HepG2 (cell line): ENCODE results near the gene B3GALNT2. TPM values are rescaled to one million over a fixed set of nuclear protein-coding genes. Genes with fewer than 3 reads are reported as not detected.

Experiments used
- FOXP4 ChIP-seq: sonication (generic); formaldehyde crosslinking; IDR thresholded peaks from 2 replicates; pipeline ENCODE4 v1.4.0; 2020; ENCODE audit warnings: missing genetic modification reagents
- KMT2A ChIP-seq: sonication (generic); formaldehyde crosslinking; IDR thresholded peaks from 2 replicates; pipeline ENCODE4 v1.4.0; 2020; ENCODE audit warnings: missing genetic modification reagents
- KMT2B ChIP-seq: IDR thresholded peaks from 2 replicates; pipeline ENCODE4 v1.6.1; 2016; ENCODE audit warnings: missing genetic modification reagents, missing compliant biosample characterization
- MED13 ChIP-seq: sonication (generic); formaldehyde crosslinking; IDR thresholded peaks from 2 replicates; pipeline ENCODE4 v1.5.0; 2020; ENCODE audit warnings: missing genetic modification reagents
- MYC ChIP-seq: sonication (generic); formaldehyde crosslinking; IDR thresholded peaks from 2 replicates; pipeline ENCODE4 v1.9.0; 2021; ENCODE audit warnings: missing genetic modification reagents, borderline replicate concordance
- SNAPC5 ChIP-seq: sonication (generic); formaldehyde crosslinking; IDR thresholded peaks from 2 replicates; pipeline ENCODE4 v1.8.1; 2023; ENCODE audit warnings: mild to moderate bottlenecking, missing genetic modification reagents, borderline replicate concordance
- TAF15 ChIP-seq: fragments of 200-400 bp; formaldehyde crosslinking; IDR thresholded peaks from one replicate; pipeline ENCODE4 v1.6.1; 2018; ENCODE audit warnings: mild to moderate bottlenecking, low read depth, low read length; ENCODE audit not compliant: poor library complexity, severe bottlenecking
- XBP1 ChIP-seq: sonication (generic); formaldehyde crosslinking; IDR thresholded peaks from 2 replicates; pipeline ENCODE4 v1.5.0; 2020; ENCODE audit warnings: missing genetic modification reagents
- ZMYM4 ChIP-seq: sonication (generic); formaldehyde crosslinking; IDR thresholded peaks from 2 replicates; pipeline ENCODE4 v1.8.1; 2023; ENCODE audit warnings: mild to moderate bottlenecking, missing genetic modification reagents
- ZNF142 ChIP-seq: sonication (generic); formaldehyde crosslinking; IDR thresholded peaks from 2 replicates; pipeline ENCODE4 v1.4.0; 2020; ENCODE audit warnings: missing genetic modification reagents
- ZNF275 ChIP-seq: sonication (generic); formaldehyde crosslinking; IDR thresholded peaks from 2 replicates; pipeline ENCODE4 v1.8.0; 2022; ENCODE audit warnings: missing genetic modification reagents, mild to moderate bottlenecking, inconsistent platforms, borderline replicate concordance
- ZNF329 ChIP-seq: sonication (generic); formaldehyde crosslinking; IDR thresholded peaks from 2 replicates; pipeline ENCODE4 v1.9.0; 2021; ENCODE audit warnings: low read depth, mild to moderate bottlenecking, missing genetic modification reagents
- ZNF354B ChIP-seq: sonication (generic); formaldehyde crosslinking; IDR thresholded peaks from 2 replicates; pipeline ENCODE4 v1.8.0; 2022; ENCODE audit warnings: mild to moderate bottlenecking, missing genetic modification reagents
- ZNF547 ChIP-seq: sonication (generic); formaldehyde crosslinking; IDR thresholded peaks from 2 replicates; pipeline ENCODE4 v1.5.1; 2020; ENCODE audit warnings: mild to moderate bottlenecking, missing genetic modification reagents
- ZNF713 ChIP-seq: sonication (generic); formaldehyde crosslinking; IDR thresholded peaks from 2 replicates; pipeline ENCODE4 v1.4.0; 2020; ENCODE audit warnings: mild to moderate bottlenecking, missing genetic modification reagents
- ZNF83 ChIP-seq: sonication (generic); formaldehyde crosslinking; IDR thresholded peaks from 2 replicates; pipeline ENCODE4 v1.4.0; 2020; ENCODE audit warnings: missing genetic modification reagents, mild to moderate bottlenecking, borderline replicate concordance
- polyA plus RNA-seq, 8 experiments: library from polyadenylated mRNA; depleted of rRNA in 3 of 8; stranded (reverse) in 7 of 8; unstranded in 1 of 8; fragments of >200 nt; fragmentation: Illumina TruSeq in 4 of 8; extraction: Trizol in 4 of 8; gene quantifications; 2 replicates each; pipeline versions ENCODE4 v1.2.1 to v1.2.3, GENCODE V29; 2011 to 2016; ENCODE audit warnings: low read depth in 4 of 8, missing spikeins in 1 of 8, mixed read lengths in 1 of 8; ENCODE audit not compliant: insufficient read depth in 1 of 8
- total RNA-seq, 5 experiments: library from RNA; depleted of rRNA; stranded (reverse); fragments of >200 nt; fragmentation: Illumina TruSeq; extraction: Trizol; gene quantifications; 2 replicates each; pipeline ENCODE4 v1.2.3, GENCODE V29; 2016; ENCODE audit warnings: low read depth in 1 of 5

The B3GALNT2 gene
- total and polyA plus RNA-seq, 2 of the 13 experiments (the other 11 are each of a cell fraction or from before 2014, with no cell fraction given), result 16.5 to 28.9 TPM

GRCh38 chr1:235504494-235505222, 406 bp upstream of the B3GALNT2 start (continued):
- 0 out of 2 replicates have a peak, but pooled peaks have one; percentile 65 for TF ChIP-seq ZNF142 (CRISPR knock-in tag)
- no peak for TF ChIP-seq ZNF354B (CRISPR knock-in tag)
- 0 out of 2 replicates have a peak, but pooled peaks have one; percentile 33 for TF ChIP-seq ZNF83
- TF ChIP-seq ZNF275 (CRISPR knock-in tag), result peak; percentile 75
- no peak for TF ChIP-seq MED13 (CRISPR knock-in tag)
- no peak for TF ChIP-seq XBP1 (CRISPR knock-in tag)
- no peak; the same call in none of the 2 replicates for TF ChIP-seq FOXP4 (CRISPR knock-in tag)
- TF ChIP-seq ZNF547 (CRISPR knock-in tag), result peak; percentile 16; the same call in 1 of the 2 replicates
- 0 out of 2 replicates have a peak, but pooled peaks have one; percentile 19 for TF ChIP-seq ZNF329 (CRISPR knock-in tag)
- TF ChIP-seq ZMYM4 (CRISPR knock-in tag), result peak; percentile 82
- peak; percentile 87 for TF ChIP-seq MYC (CRISPR knock-in tag)
- TF ChIP-seq TAF15, result no peak
- peak; percentile 80; the same call in 1 of the 2 replicates for TF ChIP-seq KMT2A (CRISPR knock-in tag)
- no peak for TF ChIP-seq ZNF713 (CRISPR knock-in tag)
- TF ChIP-seq SNAPC5 (CRISPR knock-in tag), result no peak
- peak; percentile 89 for TF ChIP-seq KMT2B (CRISPR knock-in tag)
